Right lobe of liver (tissue), 4 donors: ENCODE data around the gene EXOC4.

Experiments used
- POLR2A ChIP-seq: fragments of 450-650 bp; IDR thresholded peaks from one replicate; pipeline ENCODE4 v1.6.1; 2017; ENCODE audit warnings: antibody characterized with exemption, mild to moderate bottlenecking
- TF ChIP-seq, protein P1 (sequence below), 4 donors: fragments of 200-600 bp in 3 of 4; fragments of 450-650 bp in 1 of 4; IDR thresholded peaks; one replicate each; pipeline versions ENCODE4 v1.5.1 to v1.8.0; 2016 to 2022; ENCODE audit warnings: antibody characterized with exemption in 4 of 4, mild to moderate bottlenecking in 2 of 4
- donor health status: DM: no; HTN: no; CAD: no.
- donor health status: DM: no; HTN: no; CAD: no.
- donor health status: DM: no; HTN: yes; CAD: no.

DNA sequence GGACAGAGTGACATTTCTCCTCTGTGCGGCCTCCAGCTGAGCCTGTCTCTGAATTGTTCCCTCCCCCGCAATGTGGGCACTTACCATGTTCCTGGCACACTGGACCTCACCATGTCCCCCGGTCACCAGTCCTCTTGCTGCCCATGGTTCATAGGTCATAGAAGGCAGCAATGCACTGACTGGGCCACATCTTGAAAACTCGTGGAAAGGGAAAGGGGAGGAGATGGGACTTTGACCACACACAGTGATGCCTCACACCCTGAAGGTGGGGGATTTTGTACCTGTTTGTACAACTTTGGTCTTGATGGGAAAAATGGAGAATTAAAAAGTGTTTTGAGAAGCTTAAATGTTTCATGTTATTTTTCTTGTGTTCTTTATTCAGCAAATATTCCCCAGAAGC is 812.5 kb downstream of the EXOC4 start:
- TF ChIP-seq, protein P1, sequence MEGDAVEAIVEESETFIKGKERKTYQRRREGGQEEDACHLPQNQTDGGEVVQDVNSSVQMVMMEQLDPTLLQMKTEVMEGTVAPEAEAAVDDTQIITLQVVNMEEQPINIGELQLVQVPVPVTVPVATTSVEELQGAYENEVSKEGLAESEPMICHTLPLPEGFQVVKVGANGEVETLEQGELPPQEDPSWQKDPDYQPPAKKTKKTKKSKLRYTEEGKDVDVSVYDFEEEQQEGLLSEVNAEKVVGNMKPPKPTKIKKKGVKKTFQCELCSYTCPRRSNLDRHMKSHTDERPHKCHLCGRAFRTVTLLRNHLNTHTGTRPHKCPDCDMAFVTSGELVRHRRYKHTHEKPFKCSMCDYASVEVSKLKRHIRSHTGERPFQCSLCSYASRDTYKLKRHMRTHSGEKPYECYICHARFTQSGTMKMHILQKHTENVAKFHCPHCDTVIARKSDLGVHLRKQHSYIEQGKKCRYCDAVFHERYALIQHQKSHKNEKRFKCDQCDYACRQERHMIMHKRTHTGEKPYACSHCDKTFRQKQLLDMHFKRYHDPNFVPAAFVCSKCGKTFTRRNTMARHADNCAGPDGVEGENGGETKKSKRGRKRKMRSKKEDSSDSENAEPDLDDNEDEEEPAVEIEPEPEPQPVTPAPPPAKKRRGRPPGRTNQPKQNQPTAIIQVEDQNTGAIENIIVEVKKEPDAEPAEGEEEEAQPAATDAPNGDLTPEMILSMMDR (IDR thresholded peaks at IDR 0.05), result no peak
- no peak for TF ChIP-seq POLR2A
